HG02763 (cell line): ENCODE results near the gene GCN1.

Experiments used
- ATAC-seq: cut with Tn5 transposase; IDR thresholded peaks from one replicate; pipeline ENCODE4 v1.9.1; 2021; ENCODE audit warnings: mild to moderate bottlenecking, moderate library complexity; ENCODE audit not compliant: unreplicated experiment

GCN1 gene

GRCh38 chr12:120150919-120151525 is 43.5 kb downstream of the GCN1 start:
- no peak for ATAC-seq

GRCh38 chr12:120148011-120148410 is 46.5 kb downstream of the GCN1 start:
- no peak for ATAC-seq

GRCh38 chr12:120145164-120145563 is 49.4 kb downstream of the GCN1 start:
- ATAC-seq = no peak

- ATAC-seq = no peak
Observed at GRCh38 chr12:120144215-120144614, 50.3 kb downstream of the GCN1 start.

- ATAC-seq = no peak
Observed at GRCh38 chr12:120142231-120142877, 52.2 kb downstream of the GCN1 start.

GRCh38 chr12:120141336-120141735 is 53.2 kb downstream of the GCN1 start:
- no peak for ATAC-seq

GRCh38 chr12:120140603-120141002 is 53.9 kb downstream of the GCN1 start:
- no peak for ATAC-seq

- ATAC-seq = no peak
Observed at GRCh38 chr12:120139958-120140357, 54.6 kb downstream of the GCN1 start.

- no peak for ATAC-seq
Observed at GRCh38 chr12:120138366-120138765, 56.1 kb downstream of the GCN1 start.

- no peak for ATAC-seq
Observed at GRCh38 chr12:120137833-120138232, 56.7 kb downstream of the GCN1 start.

GRCh38 chr12:120136093-120136770 is 58.3 kb downstream of the GCN1 start:
- no peak for ATAC-seq

GRCh38 chr12:120134307-120134980 is 60.1 kb downstream of the GCN1 start:
- ATAC-seq = no peak

- peak; percentile 90 for ATAC-seq
Observed at GRCh38 chr12:120132863-120133385, 61.6 kb downstream of the GCN1 start.

- no peak for ATAC-seq
Observed at GRCh38 chr12:120132054-120132836, 62.3 kb downstream of the GCN1 start.

- ATAC-seq = no peak
Observed at GRCh38 chr12:120131116-120131515, 63.4 kb downstream of the GCN1 start.

- no peak for ATAC-seq
Observed at GRCh38 chr12:120130011-120130410, 64.5 kb downstream of the GCN1 start.

- ATAC-seq = no peak
Observed at GRCh38 chr12:120126635-120127005, 67.9 kb downstream of the GCN1 start.

- ATAC-seq = no peak
Observed at GRCh38 chr12:120125792-120126634, 68.5 kb downstream of the GCN1 start.

GRCh38 chr12:120125029-120125428 is 69.5 kb downstream of the GCN1 start:
- no peak for ATAC-seq

GRCh38 chr12:120121766-120122293 is 72.7 kb downstream of the GCN1 start:
- peak; percentile 26 for ATAC-seq
